K562 (cell line): ENCODE data around the gene CCDC47. TPM values are rescaled to one million over a fixed set of nuclear protein-coding genes. Genes with fewer than 3 reads are reported as not detected.

Experiments
- ATAC-seq: fragments of 200-7000 bp; cut with Tn5 transposase; 3 replicates; pipeline ENCODE4 v1.9.1; 2020; ENCODE audit warnings: moderate library complexity
- BruUV-seq: library from RNA; stranded (reverse); fragments of 400-500 nt; replicated peaks from 2 replicates; lab custom pipeline; 2021; lab: Mats Ljungman, UMichigan
- CTCF ChIA-PET: fragments of 300-600 bp; formaldehyde crosslinking; extraction: SDS; loops from one replicate; lab custom pipeline; 2021; ENCODE audit warnings: low intra/inter-chr PET ratio; lab: Yijun Ruan, JAX
- POLR2A ChIA-PET: fragments of 300-600, 350-650 bp; sonication (Branson Sonifier 250); formaldehyde crosslinking; extraction: SDS; loops from one replicate; lab custom pipeline; 2021; ENCODE audit warnings: antibody characterized with exemption, inconsistent platforms; lab: Yijun Ruan, JAX
- DNase-seq, 4 experiments: peaks; one replicate each; pipeline versions ENCODE4 v3.0.0 to v3.0.0-alpha.2; 2011 to 2018; ENCODE audit warnings: low spot score in 3 of 4, mixed read lengths in 3 of 4; ENCODE audit errors: extremely low read depth in 1 of 4
- FAIRE-seq: peaks from 2 replicates; lab custom pipeline; 2011; peaks lifted over from hg19 to GRCh38; lab: Jason Lieb, UNC
- H2AFZ ChIP-seq: 2 replicates; pipeline ENCODE4 v1.6.0; 2011; ENCODE audit warnings: low read depth, low read length, control low read depth, inconsistent platforms
- H3K27ac ChIP-seq: fragments of 200-600 bp; 3 replicates; pipeline ENCODE4 v1.8.0; 2011; ENCODE audit warnings: low read depth, mild to moderate bottlenecking, control low read depth, inconsistent platforms, low read length, moderate library complexity, mixed read lengths; ENCODE audit errors: extremely low read depth
- H3K27me3 ChIP-seq, 2 experiments: fragments of 300-600 bp in 1 of 2; 2 replicates in 1 of 2; 3 replicates in 1 of 2; pipeline versions ENCODE4 v1.6.0 to v1.8.0; 2011; ENCODE audit warnings: inconsistent platforms in 2 of 2, low read length in 2 of 2, mild to moderate bottlenecking in 1 of 2, mixed read lengths in 1 of 2, moderate library complexity in 1 of 2; ENCODE audit not compliant: control insufficient read depth in 2 of 2, insufficient read depth in 2 of 2
- H3K36me3 ChIP-seq: fragments of 300-600 bp; 3 replicates; pipeline ENCODE4 v1.8.0; 2011; ENCODE audit warnings: mild to moderate bottlenecking, low read length, inconsistent platforms; ENCODE audit not compliant: control insufficient read depth, insufficient read depth
- H3K4me1 ChIP-seq, 2 experiments: fragments of 200-600 bp in 1 of 2; replicated peaks in 1 of 2; 2 replicates in 1 of 2; 3 replicates in 1 of 2; pipeline versions ENCODE4 v1.5.1 to v1.8.0; 2011; ENCODE audit warnings: inconsistent platforms in 2 of 2, low read length in 2 of 2, mild to moderate bottlenecking in 1 of 2, mixed read lengths in 1 of 2, moderate library complexity in 1 of 2; ENCODE audit not compliant: control insufficient read depth in 2 of 2, insufficient read depth in 2 of 2
- H3K4me2 ChIP-seq: 2 replicates; pipeline ENCODE4 v1.6.1; 2011; ENCODE audit warnings: low read length, control low read depth, inconsistent platforms, mixed read lengths; ENCODE audit not compliant: insufficient read depth
- H3K4me3 ChIP-seq: fragments of 200-600 bp; sonication (generic), shearing (Covaris generic); 2 replicates; pipeline ENCODE4 v1.5.1; 2016; ENCODE audit warnings: control low read depth, inconsistent platforms
- H3K79me2 ChIP-seq: fragments of 200-600 bp; 3 replicates; pipeline ENCODE4 v1.8.0; 2011; ENCODE audit warnings: low read length, inconsistent platforms; ENCODE audit not compliant: control insufficient read depth, insufficient read depth
- H3K9ac ChIP-seq, 2 experiments: 2 replicates each; pipeline versions ENCODE4 v1.6.0 to v1.6.1; 2011; ENCODE audit warnings: low read depth in 2 of 2, low read length in 2 of 2, control low read depth in 1 of 2, inconsistent platforms in 1 of 2, mild to moderate bottlenecking in 1 of 2, mixed read lengths in 1 of 2; ENCODE audit not compliant: insufficient read depth in 1 of 2
- H3K9me1 ChIP-seq: one replicate; pipeline ENCODE4 v1.6.0; 2011; ENCODE audit warnings: inconsistent platforms, mild to moderate bottlenecking, low read length, moderate library complexity; ENCODE audit not compliant: control insufficient read depth, insufficient read depth
- H3K9me3 ChIP-seq: replicated peaks from 2 replicates; pipeline ENCODE4 v1.5.1; 2011; ENCODE audit warnings: low read depth, low read length, inconsistent platforms; ENCODE audit not compliant: control insufficient read depth, insufficient read depth
- H4K20me1 ChIP-seq: replicated peaks from 2 replicates; pipeline ENCODE4 v1.6.1; 2011; ENCODE audit warnings: low read length, inconsistent platforms, mixed read lengths; ENCODE audit not compliant: control insufficient read depth, insufficient read depth
- ADNP ChIP-seq: fragments of 200-800 bp; sonication (Bioruptor generic); IDR thresholded peaks from 2 replicates; pipeline ENCODE4 v1.6.1; 2016; ENCODE audit warnings: missing genetic modification characterization, missing compliant biosample characterization
- CEBPG ChIP-seq, 3 experiments: fragments of 200-800 bp in 1 of 3; sonication (Bioruptor generic) in 1 of 3; sonication (generic) in 1 of 3; formaldehyde crosslinking in 1 of 3; IDR thresholded peaks in 2 of 3; conservative IDR thresholded peaks in 1 of 3; 2 replicates each; pipeline versions ENCODE4 v1.6.1 to v1.8.0; 2016 to 2022; ENCODE audit warnings: missing compliant biosample characterization in 2 of 3, missing genetic modification characterization in 2 of 3, mild to moderate bottlenecking in 1 of 3, missing genetic modification reagents in 1 of 3
- JUND ChIP-seq, 2 experiments: IDR thresholded peaks; 2 replicates in 1 of 2; 3 replicates in 1 of 2; pipeline ENCODE4 v1.6.1; 2011; ENCODE audit warnings: borderline replicate concordance in 2 of 2, low read depth in 2 of 2, low read length in 2 of 2, improper control_type of control experiment in 1 of 2, missing biosample characterization in 1 of 2, missing genetic modification characterization in 1 of 2, missing genetic modification reagents in 1 of 2
- MYNN ChIP-seq, 2 experiments: sonication (generic); formaldehyde crosslinking in 1 of 2; IDR thresholded peaks; 2 replicates each; pipeline versions ENCODE4 v1.5.0 to v1.6.1; 2016 to 2020; ENCODE audit warnings: antibody characterized with exemption in 1 of 2, missing genetic modification reagents in 1 of 2
- NFRKB ChIP-seq: fragments of 450-650 bp; IDR thresholded peaks from 2 replicates; pipeline ENCODE4 v1.6.1; 2016; ENCODE audit warnings: low read depth
- NRF1 ChIP-seq, 2 experiments: fragments of 450-650 bp; IDR thresholded peaks in 1 of 2; conservative IDR thresholded peaks in 1 of 2; 2 replicates each; pipeline ENCODE4 v1.6.1; 2014; ENCODE audit warnings: mild to moderate bottlenecking in 2 of 2
- POLR3A ChIP-seq: IDR thresholded peaks from 2 replicates; pipeline ENCODE4 v1.6.1; 2011; ENCODE audit warnings: borderline replicate concordance, mild to moderate bottlenecking, moderate library complexity; ENCODE audit not compliant: insufficient read length, insufficient read depth; ENCODE audit errors: extremely low read depth
- RB1 ChIP-seq: fragments of 450-650 bp; IDR thresholded peaks from 2 replicates; pipeline ENCODE4 v1.6.1; 2017; ENCODE audit warnings: low read depth, mild to moderate bottlenecking
- TARDBP ChIP-seq: fragments of 450-650 bp; IDR thresholded peaks from 2 replicates; pipeline ENCODE4 v1.6.1; 2016
- THRAP3 ChIP-seq: fragments of 450-650 bp; IDR thresholded peaks from 2 replicates; pipeline ENCODE4 v1.6.1; 2016; ENCODE audit warnings: mild to moderate bottlenecking, inconsistent platforms, borderline replicate concordance
- ZNF217 ChIP-seq: sonication (generic); formaldehyde crosslinking; IDR thresholded peaks from 2 replicates; pipeline ENCODE4 v1.8.0; 2022; ENCODE audit warnings: mild to moderate bottlenecking, missing genetic modification reagents
- ZNF232 ChIP-seq: sonication (generic); formaldehyde crosslinking; IDR thresholded peaks from 2 replicates; pipeline ENCODE4 v1.8.0; 2022; ENCODE audit warnings: mild to moderate bottlenecking, missing genetic modification reagents
- WGBS: fragments of 100-300 bp; shearing (Covaris generic); methylation state at CpG from one replicate; pipeline ENCODE4 v1.1.6; 2016; ENCODE audit warnings: low coverage, mixed read lengths; ENCODE audit not compliant: insufficient coverage; ENCODE audit errors: missing lambda C conversion rate; 5-methylcytosine and 5-hydroxymethylcytosine counted together
- in situ Hi-C: fragments of 300-500 bp; cut with MboI; formaldehyde crosslinking; loops from 4 replicates; pipeline ENCODE4 v1.15.0; 2018; ENCODE audit warnings: inconsistent platforms, mixed read lengths
- intact Hi-C: fragments of 100-400 bp; cut with micrococcal nuclease; formaldehyde crosslinking; loops from 2 replicates; pipeline ENCODE4 v1.14.2; 2022
- polyA plus RNA-seq, 8 experiments: library from polyadenylated mRNA; depleted of rRNA in 4 of 8; stranded (reverse) in 5 of 8; unstranded in 3 of 8; fragments of >200 nt; fragmentation: Nextera tagmentation in 2 of 8; fragmentation: Illumina TruSeq in 1 of 8; extraction: Ambion mirVana in 2 of 8; extraction: Trizol in 1 of 8; gene quantifications; 2 replicates each; pipeline versions ENCODE4 v1.2.1 to v1.2.3, GENCODE V29; 2011 to 2014; ENCODE audit warnings: inconsistent platforms in 1 of 8, missing spikeins in 1 of 8
- total RNA-seq, 7 experiments: library from RNA; depleted of rRNA in 6 of 7; stranded (reverse); fragments of >200 nt in 6 of 7; fragmentation: Illumina TruSeq in 2 of 7; extraction: Trizol in 2 of 7; gene quantifications; 2 replicates each; pipeline versions ENCODE4 v1.2.1 to v1.2.3, GENCODE V29; 2011 to 2021; ENCODE audit warnings: low replicate concordance in 1 of 7
- TF ChIP-seq, protein P1 (sequence below): fragments of 450-650 bp; IDR thresholded peaks from 2 replicates; pipeline ENCODE4 v1.6.1; 2016; ENCODE audit warnings: mild to moderate bottlenecking
- TF ChIP-seq, protein P2 (sequence below): fragments of 250-450 bp; sonication (Bioruptor Pico); IDR thresholded peaks from 2 replicates; pipeline ENCODE4 v1.5.0; 2021

CCDC47 gene
- total and polyA plus RNA-seq, 9 of the 15 experiments (the other 6 are each of a cell fraction or from before 2014, with no cell fraction given): 15.5 to 162 (median 122) TPM

GRCh38 chr17:63701456-63701820, 72.0 kb downstream of the CCDC47 start:
- H3K27ac ChIP-seq: no peak overlapping the region
- BruUV-seq: no TSS peak
- DNase-seq (no peak), FAIRE-seq (no peak), ATAC-seq (no peak)
- H2AFZ ChIP-seq: no peak overlapping the region
- peaks cover 0 to 47% of the 10 kb centered on the region in 2 experiments; a peak in 2 of 5 replicates for H3K4me1 ChIP-seq
- no peaks in the 10 kb centered on the region for H3K9me1 ChIP-seq
- H3K9me3 ChIP-seq: no peaks in the 10 kb centered on the region
- 83% methylated on average over 8 of the region's 10 CpGs for WGBS
- no peaks in the 10 kb centered on the region for H4K20me1 ChIP-seq
- in situ Hi-C loops: no loop called here
- intact Hi-C loops: no loop called here
- ChIA-PET CTCF (no interaction called here), POLR2A (interaction anchor here (0.6 to 1.6 kb wide), 4 partner anchors 8 to 35 kb away, joined by 4 to 7 read pairs (median 4); no protein-coding TSS in a partner anchor)
- no peak for TF ChIP-seq NRF1 (conservative IDR thresholded peaks at IDR 0.05 in 1 of 2, IDR thresholded peaks at IDR 0.05 in 1 of 2)
- TF ChIP-seq, protein P1, sequence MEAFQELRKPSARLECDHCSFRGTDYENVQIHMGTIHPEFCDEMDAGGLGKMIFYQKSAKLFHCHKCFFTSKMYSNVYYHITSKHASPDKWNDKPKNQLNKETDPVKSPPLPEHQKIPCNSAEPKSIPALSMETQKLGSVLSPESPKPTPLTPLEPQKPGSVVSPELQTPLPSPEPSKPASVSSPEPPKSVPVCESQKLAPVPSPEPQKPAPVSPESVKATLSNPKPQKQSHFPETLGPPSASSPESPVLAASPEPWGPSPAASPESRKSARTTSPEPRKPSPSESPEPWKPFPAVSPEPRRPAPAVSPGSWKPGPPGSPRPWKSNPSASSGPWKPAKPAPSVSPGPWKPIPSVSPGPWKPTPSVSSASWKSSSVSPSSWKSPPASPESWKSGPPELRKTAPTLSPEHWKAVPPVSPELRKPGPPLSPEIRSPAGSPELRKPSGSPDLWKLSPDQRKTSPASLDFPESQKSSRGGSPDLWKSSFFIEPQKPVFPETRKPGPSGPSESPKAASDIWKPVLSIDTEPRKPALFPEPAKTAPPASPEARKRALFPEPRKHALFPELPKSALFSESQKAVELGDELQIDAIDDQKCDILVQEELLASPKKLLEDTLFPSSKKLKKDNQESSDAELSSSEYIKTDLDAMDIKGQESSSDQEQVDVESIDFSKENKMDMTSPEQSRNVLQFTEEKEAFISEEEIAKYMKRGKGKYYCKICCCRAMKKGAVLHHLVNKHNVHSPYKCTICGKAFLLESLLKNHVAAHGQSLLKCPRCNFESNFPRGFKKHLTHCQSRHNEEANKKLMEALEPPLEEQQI: no peak
- TF ChIP-seq THRAP3: no peak
- TF ChIP-seq MYNN (IDR thresholded peaks at IDR 0.05): no peak
- TF ChIP-seq MYNN (CRISPR knock-in tag; IDR thresholded peaks at IDR 0.05): no peak
- no peak for TF ChIP-seq JUND (IDR thresholded peaks at IDR 0.05; ENCODE audit: borderline replicate concordance, low read depth, low read length)
- TF ChIP-seq JUND (tag; IDR thresholded peaks at IDR 0.05; ENCODE audit: borderline replicate concordance, low read depth, low read length): no peak
- TF ChIP-seq TARDBP: no peak
- TF ChIP-seq, protein P2, sequence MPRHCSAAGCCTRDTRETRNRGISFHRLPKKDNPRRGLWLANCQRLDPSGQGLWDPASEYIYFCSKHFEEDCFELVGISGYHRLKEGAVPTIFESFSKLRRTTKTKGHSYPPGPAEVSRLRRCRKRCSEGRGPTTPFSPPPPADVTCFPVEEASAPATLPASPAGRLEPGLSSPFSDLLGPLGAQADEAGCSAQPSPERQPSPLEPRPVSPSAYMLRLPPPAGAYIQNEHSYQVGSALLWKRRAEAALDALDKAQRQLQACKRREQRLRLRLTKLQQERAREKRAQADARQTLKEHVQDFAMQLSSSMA (CRISPR knock-in tag): no peak
- TF ChIP-seq ZNF217 (CRISPR knock-in tag): no peak
- no peak for TF ChIP-seq CEBPG (CRISPR knock-in tag; IDR thresholded peaks at IDR 0.05)
- no peak for TF ChIP-seq CEBPG (tag; conservative IDR thresholded peaks at IDR 0.05 in 1 of 2, IDR thresholded peaks at IDR 0.05 in 1 of 2)
- no peak for TF ChIP-seq RB1
- no peak for TF ChIP-seq POLR3A
- no peak for TF ChIP-seq ADNP
- TF ChIP-seq ZNF232 (CRISPR knock-in tag): no peak
- no peak for TF ChIP-seq NFRKB
- no peak overlapping the region for H3K4me2 ChIP-seq
- no peaks in the 10 kb centered on the region for H3K79me2 ChIP-seq
- no peaks in the 10 kb centered on the region for H3K27me3 ChIP-seq
- H3K4me3 ChIP-seq: no peak overlapping the region
- H3K9ac ChIP-seq: no peak overlapping the region
- peaks cover 8% of the 10 kb centered on the region; the same call in 1 of the 3 replicates for H3K36me3 ChIP-seq
